PC-3 (cell line): ENCODE results near the gene ADCY5.

ENCODE experiments used
- EZH2phosphoT487 ChIP-seq: fragments of 300-600 bp; sonication (generic); IDR thresholded peaks from 2 replicates; pipeline ENCODE4 v1.6.1; 2018; ENCODE audit warnings: mild to moderate bottlenecking, antibody characterized with exemption, low read length, borderline replicate concordance
- TF ChIP-seq, protein P1 (sequence below): fragments of 300-600 bp; sonication (generic); conservative IDR thresholded peaks from 2 replicates; pipeline ENCODE4 v1.5.1; 2017; ENCODE audit warnings: antibody characterized with exemption, low read depth, mild to moderate bottlenecking, low read length

DNA sequence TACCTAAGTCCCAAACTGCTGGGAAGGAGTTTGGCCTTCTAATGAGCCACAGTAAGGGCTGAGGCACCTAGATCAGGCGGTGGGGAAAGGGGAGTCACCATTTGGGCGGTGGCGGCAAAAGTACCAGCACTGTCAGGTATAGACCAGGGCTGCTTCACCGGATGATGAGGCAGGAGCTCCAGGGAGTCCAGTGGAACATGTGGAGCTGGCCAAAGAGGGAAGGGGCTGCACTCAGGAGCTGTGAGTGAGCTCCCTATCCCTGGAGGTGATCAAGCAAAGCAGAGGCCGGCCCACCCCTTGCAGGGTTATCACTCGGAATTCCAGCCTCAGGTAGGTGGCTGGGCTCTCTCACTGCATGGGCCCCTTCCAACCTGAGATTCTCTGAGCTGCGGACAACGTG lies 138.7 kb downstream of the ADCY5 start:
- TF ChIP-seq, protein P1, sequence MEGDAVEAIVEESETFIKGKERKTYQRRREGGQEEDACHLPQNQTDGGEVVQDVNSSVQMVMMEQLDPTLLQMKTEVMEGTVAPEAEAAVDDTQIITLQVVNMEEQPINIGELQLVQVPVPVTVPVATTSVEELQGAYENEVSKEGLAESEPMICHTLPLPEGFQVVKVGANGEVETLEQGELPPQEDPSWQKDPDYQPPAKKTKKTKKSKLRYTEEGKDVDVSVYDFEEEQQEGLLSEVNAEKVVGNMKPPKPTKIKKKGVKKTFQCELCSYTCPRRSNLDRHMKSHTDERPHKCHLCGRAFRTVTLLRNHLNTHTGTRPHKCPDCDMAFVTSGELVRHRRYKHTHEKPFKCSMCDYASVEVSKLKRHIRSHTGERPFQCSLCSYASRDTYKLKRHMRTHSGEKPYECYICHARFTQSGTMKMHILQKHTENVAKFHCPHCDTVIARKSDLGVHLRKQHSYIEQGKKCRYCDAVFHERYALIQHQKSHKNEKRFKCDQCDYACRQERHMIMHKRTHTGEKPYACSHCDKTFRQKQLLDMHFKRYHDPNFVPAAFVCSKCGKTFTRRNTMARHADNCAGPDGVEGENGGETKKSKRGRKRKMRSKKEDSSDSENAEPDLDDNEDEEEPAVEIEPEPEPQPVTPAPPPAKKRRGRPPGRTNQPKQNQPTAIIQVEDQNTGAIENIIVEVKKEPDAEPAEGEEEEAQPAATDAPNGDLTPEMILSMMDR = no peak
- no peak for TF ChIP-seq EZH2phosphoT487
